ENCODE data around the gene NDUFA7.
"Not testable (repeated sequence)": the region's sequence is repeated elsewhere in the genome, so short reads cannot be mapped to it uniquely, and the experiment has no call there.

The NDUFA7 gene

GRCh38 chr19:8355631-8356402 is 34.6 kb upstream of the NDUFA7 start:
- Histone ChIP-seq H3K79me2 (ENCODE audit: control insufficient read depth, low read length) (no peaks in the 10 kb centered on the region), H3K4me2 (ENCODE audit: low read length) (no peak overlapping the region), H3K36me3 (ENCODE audit: control insufficient read depth, low read length) (no peaks in the 10 kb centered on the region), H3K27me3 (ENCODE audit: control insufficient read depth, low read length) (peaks cover 11% of the 10 kb centered on the region), H3K4me3 (ENCODE audit: low read length) (no peak overlapping the region), H3F3A (ENCODE audit: control insufficient read depth, insufficient read depth) (no peaks in the 10 kb centered on the region), H3K9me2 (replicated peaks; ENCODE audit: control insufficient read depth, low read length) (no peaks in the 10 kb centered on the region), H3K27ac (ENCODE audit: low read depth, low read length) (no peak overlapping the region), H3K4me1 (ENCODE audit: control insufficient read depth, low read length) (no peaks in the 10 kb centered on the region), H4K20me1 (ENCODE audit: control insufficient read depth, insufficient read depth, low read depth, low read length) (no peaks in the 10 kb centered on the region), H3K9me3 (ENCODE audit: control insufficient read depth, insufficient read depth, low read length) (no peaks in the 10 kb centered on the region)
- TF ChIP-seq CTCF (IDR thresholded peaks at IDR 0.05; ENCODE audit: low read depth, low read length, poor library complexity, severe bottlenecking), result no peak
- TF ChIP-seq EZH2phosphoT487 (IDR thresholded peaks at IDR 0.05; ENCODE audit: borderline replicate concordance, low read length), result no peak

GRCh38 chr19:8352845-8353244 is 31.7 kb upstream of the NDUFA7 start:
- not testable (repeated sequence) for H3K9me2 ChIP-seq (replicated peaks; ENCODE audit: control insufficient read depth, low read length); H3K4me1 ChIP-seq (ENCODE audit: control insufficient read depth, low read length); H3K4me2 ChIP-seq (ENCODE audit: low read length); H3K79me2 ChIP-seq (ENCODE audit: control insufficient read depth, low read length); H3K9me3 ChIP-seq (ENCODE audit: control insufficient read depth, insufficient read depth, low read length); H4K20me1 ChIP-seq (ENCODE audit: control insufficient read depth, insufficient read depth, low read depth, low read length); H3K36me3 ChIP-seq (ENCODE audit: control insufficient read depth, low read length); H3K27ac ChIP-seq (ENCODE audit: low read depth, low read length); H3K4me3 ChIP-seq (ENCODE audit: low read length); H3F3A ChIP-seq (ENCODE audit: control insufficient read depth, insufficient read depth)
- peaks cover 11% of the 10 kb centered on the region for H3K27me3 ChIP-seq (ENCODE audit: control insufficient read depth, low read length)

GRCh38 chr19:8352134-8352827 is 31.1 kb upstream of the NDUFA7 start:
- peaks cover 11% of the 10 kb centered on the region for H3K27me3 ChIP-seq (ENCODE audit: control insufficient read depth, low read length)
- H3K4me1 ChIP-seq (ENCODE audit: control insufficient read depth, low read length), result no peaks in the 10 kb centered on the region
- no peaks in the 10 kb centered on the region for H4K20me1 ChIP-seq (ENCODE audit: control insufficient read depth, insufficient read depth, low read depth, low read length)
- no peaks in the 10 kb centered on the region for H3K9me3 ChIP-seq (ENCODE audit: control insufficient read depth, insufficient read depth, low read length)
- H3F3A ChIP-seq (ENCODE audit: control insufficient read depth, insufficient read depth), result no peaks in the 10 kb centered on the region
- H3K27ac ChIP-seq (ENCODE audit: low read depth, low read length), result no peak overlapping the region
- H3K79me2 ChIP-seq (ENCODE audit: control insufficient read depth, low read length), result no peaks in the 10 kb centered on the region
- no peaks in the 10 kb centered on the region for H3K9me2 ChIP-seq (replicated peaks; ENCODE audit: control insufficient read depth, low read length)
- H3K4me2 ChIP-seq (ENCODE audit: low read length), result no peak overlapping the region
- TF ChIP-seq EZH2phosphoT487 (IDR thresholded peaks at IDR 0.05; ENCODE audit: borderline replicate concordance, low read length) (no peak), CTCF (IDR thresholded peaks at IDR 0.05; ENCODE audit: low read depth, low read length, poor library complexity, severe bottlenecking) (no peak)
- no peaks in the 10 kb centered on the region for H3K36me3 ChIP-seq (ENCODE audit: control insufficient read depth, low read length)
- H3K4me3 ChIP-seq (ENCODE audit: low read length), result no peak overlapping the region

GRCh38 chr19:8349629-8350372 is 28.6 kb upstream of the NDUFA7 start:
- not testable (repeated sequence) for H4K20me1 ChIP-seq (ENCODE audit: control insufficient read depth, insufficient read depth, low read depth, low read length); H3K9me2 ChIP-seq (replicated peaks; ENCODE audit: control insufficient read depth, low read length); H3K4me1 ChIP-seq (ENCODE audit: control insufficient read depth, low read length); H3F3A ChIP-seq (ENCODE audit: control insufficient read depth, insufficient read depth); H3K36me3 ChIP-seq (ENCODE audit: control insufficient read depth, low read length); H3K4me2 ChIP-seq (ENCODE audit: low read length); H3K27ac ChIP-seq (ENCODE audit: low read depth, low read length); H3K27me3 ChIP-seq (ENCODE audit: control insufficient read depth, low read length); H3K79me2 ChIP-seq (ENCODE audit: control insufficient read depth, low read length); H3K4me3 ChIP-seq (ENCODE audit: low read length); H3K9me3 ChIP-seq (ENCODE audit: control insufficient read depth, insufficient read depth, low read length)

Measured in DOHH2 (cell line).